GM21360 (cell line): Measurements from ENCODE around the gene YPEL4.
"Not testable (repeated sequence)": the region's sequence is repeated elsewhere in the genome, so short reads cannot be mapped to it uniquely, and the experiment has no call there.

Experiments
- ATAC-seq: cut with Tn5 transposase; IDR thresholded peaks from one replicate; pipeline ENCODE4 v1.9.1; 2021; ENCODE audit warnings: mild to moderate bottlenecking, moderate library complexity; ENCODE audit not compliant: unreplicated experiment

Gene YPEL4, protein sequence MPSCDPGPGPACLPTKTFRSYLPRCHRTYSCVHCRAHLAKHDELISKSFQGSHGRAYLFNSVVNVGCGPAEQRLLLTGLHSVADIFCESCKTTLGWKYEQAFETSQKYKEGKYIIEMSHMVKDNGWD

DNA sequence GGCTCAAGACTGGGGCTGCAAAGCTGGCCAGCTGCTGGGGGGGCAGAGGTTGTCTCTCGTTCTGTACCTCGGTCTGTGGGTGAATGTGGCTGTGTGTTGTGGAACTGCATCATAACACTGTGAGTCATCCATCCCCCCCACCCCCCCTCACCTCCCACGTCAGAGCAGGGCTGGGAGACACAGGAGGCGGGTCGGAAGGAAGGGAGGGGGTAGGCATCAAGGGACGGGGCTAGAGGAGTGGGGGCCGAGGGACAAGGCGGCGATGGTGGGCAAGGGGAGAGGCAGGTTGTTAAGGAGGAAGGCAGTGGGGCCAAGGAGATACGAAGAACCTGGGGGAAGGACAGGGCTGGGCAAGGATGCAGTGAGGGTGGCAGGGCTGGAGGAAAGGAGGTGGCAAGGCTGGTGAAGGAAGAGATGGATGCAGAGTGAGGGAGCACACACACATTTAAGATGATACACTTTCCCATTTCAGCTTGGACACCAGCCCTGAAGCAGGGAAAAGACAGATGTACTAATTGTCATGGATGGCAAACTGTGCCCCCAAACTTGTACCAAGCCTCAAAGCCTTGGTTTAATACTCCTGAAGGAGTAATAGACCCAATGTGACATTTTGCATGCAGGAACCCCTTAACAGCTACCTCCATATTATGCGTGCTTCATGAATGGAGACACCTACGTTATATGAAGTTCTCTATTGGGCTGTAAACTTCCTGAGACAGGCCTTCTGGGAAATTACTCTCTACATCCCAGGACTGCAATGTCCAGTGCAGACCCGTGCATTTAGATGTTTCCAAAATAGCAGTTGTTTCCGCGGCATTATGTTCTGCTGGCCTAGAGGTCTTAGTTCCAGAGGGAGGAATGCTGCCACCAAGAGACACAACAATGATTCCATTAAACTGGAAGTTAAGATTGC lies at the start of gene YPEL4:
Gene YPEL4 (minus strand): TSS at position 87 of the 913 bp plus-strand sequence. CDS start 2,805 bp downstream, outside the sequence.
- ATAC-seq, result no peak

DNA sequence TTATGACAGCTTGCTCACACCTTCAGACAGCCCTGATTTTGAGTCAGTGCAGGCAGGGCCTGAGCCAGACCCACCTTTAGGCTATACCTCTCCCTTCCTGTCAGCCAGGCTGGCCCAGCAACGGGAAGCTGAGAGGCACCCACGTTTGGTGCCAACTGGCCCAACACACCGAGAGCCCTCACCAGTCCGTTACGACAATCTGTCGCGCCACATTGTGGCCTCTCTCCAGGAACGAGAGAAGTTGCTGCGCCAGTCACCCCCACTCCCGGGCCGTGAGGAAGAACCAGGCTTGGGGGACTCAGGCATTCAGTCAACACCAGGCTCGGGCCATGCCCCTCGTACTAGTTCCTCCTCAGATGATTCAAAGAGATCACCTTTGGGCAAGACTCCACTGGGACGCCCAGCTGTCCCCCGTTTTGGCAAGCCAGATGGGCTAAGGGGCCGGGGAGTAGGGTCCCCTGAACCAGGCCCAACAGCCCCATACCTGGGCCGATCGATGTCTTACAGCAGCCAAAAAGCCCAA lies 49.2 kb upstream of the YPEL4 start:
- ATAC-seq, result no peak

DNA sequence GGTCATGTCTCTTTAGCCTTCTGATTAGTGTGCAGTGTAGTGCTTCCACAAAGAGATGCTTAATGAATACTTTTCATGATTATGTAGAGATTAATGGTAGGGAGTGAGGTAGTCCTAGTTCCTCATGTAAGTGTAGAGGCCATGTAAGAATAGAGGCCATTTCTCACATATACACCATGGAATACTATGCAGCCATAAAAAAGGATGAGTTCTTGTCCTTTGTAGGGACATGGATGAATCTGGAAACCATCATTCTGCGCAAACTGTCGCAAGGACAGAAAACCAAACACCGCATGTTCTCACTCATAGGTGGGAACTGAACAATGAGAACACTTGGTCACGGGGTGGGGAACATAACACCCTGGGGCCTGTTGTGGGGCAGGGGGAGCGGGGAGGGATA lies 40.8 kb upstream of the YPEL4 start:
- ATAC-seq, result not testable (repeated sequence)

DNA sequence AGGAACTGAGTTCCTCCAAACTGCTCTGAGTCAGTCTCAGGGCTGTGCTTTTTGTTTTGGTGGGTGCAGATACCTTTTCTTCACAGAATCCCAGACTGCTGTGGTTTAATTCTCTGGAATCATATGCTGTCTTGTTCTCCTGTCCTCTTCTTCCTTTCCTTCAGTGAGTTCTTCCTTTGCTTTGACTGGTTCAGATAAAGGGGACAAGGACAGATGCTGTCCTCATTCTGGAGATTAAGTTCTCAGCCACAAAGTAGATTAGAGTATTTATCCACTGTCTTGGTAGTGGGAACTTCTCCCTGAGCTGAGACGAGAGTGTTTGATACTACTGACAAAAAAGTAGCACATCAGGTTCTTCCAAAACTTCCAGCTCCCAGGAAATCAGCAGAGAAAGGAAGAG lies 31.5 kb upstream of the YPEL4 start:
- no peak for ATAC-seq

DNA sequence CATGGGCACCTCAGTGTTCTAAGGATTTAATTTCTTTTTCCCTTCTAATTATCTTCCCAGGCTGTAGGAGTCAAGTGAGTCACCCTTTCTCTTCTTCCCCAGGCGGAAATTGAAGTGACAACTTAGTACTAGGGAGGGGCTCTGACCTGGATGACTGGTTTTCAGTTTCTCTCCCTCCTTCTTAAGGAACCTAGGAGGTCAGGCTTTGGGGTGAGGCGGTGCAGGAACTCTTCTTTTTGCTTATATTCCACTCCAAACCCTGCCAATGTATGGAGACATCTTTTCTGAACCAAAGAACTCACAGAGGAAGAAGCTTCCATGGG lies 30.8 kb upstream of the YPEL4 start:
- ATAC-seq, result no peak

DNA sequence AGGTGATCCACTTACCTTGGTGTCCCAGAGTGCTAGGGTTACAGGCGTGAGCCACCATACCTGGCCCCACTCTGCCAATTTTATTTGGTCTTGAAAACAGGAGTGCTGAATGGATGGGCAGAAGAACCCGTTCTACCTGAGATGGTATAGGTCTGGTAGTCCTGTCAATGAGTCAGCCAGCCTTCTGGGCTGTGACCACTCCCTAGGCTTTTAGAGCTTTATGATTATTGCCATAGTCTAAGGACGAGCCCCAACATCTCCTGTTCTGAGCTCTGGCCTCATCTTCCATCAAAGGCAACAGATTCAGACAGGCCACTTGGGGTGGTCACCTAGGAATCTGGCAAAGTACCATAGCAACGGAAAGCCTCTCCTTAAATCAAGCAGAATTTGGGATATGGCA lies 29.7 kb upstream of the YPEL4 start:
- ATAC-seq, result no peak

DNA sequence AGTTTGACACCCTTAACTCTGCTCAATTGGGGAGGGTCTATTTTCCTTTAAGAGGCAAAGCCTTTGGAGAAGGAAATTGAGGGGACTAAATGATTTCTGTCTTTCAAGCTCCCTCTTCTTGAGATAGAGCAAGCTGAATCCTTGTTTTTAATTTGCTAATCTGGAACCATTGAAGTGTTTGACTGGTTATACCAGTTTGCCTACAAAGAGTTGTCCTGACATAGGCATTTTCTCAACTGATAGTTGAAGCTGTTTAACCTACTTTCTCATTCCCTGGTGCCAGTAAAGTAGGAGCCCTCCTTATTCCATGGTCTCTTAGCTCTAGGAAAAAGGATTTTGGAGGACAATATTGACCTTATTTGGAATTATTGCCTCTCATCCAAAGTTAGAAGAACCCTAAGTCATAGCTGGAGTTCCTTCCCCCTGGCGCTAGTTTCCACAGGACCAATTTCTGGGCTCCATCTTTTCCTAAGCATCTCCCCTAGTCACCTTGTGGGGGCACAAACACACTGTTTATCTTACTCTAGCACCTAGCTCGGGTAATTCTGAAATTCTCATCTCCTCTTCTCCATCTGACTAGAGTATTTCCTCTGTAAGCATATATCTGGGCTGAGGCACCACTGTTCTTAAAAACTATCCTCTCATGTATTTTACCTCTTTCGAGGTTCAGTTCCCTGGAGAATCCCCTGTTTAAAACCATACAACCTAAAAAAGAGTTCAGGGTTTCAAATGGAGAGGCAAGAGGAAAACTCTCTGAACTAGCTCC lies 25.6 kb upstream of the YPEL4 start:
- no peak for ATAC-seq

DNA sequence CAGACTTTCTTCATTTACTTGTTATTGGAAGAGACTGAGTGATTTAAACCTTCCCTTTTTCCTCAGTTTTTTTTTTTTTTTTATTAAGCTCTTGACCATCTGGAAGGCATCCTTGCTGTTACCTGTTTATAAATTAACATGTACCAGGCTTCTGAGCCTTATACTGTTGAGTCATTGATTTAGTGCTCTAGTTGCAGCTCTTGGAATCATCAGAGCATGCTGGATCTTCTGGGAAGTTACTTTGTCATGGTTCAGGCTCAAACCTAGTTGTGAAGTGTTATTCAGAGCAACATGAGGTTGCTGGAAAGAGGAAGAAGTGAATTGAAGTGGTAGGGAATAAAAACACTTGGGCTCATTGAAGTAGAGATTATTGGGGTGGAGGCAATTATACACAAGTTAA lies 24.5 kb upstream of the YPEL4 start:
- ATAC-seq, result no peak

DNA sequence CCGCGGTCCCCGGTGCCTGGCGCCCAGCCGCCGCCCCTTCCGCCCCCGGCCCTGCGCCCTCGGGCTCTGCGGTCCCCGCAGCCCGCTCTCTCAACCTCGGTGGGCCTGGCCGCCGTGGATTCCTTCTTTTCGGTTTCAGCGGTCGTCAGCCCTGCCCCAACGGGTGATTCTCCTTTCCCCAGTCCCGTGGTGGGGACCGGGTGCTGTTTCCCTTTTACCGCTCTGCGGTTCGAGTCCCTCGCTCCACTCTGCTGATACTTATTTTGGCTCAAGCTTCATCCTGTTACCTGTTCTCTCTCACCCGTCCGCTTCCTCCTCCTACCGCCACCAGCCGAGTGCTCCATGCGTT lies 18.7 kb upstream of the YPEL4 start:
- peak; percentile 7 for ATAC-seq

DNA sequence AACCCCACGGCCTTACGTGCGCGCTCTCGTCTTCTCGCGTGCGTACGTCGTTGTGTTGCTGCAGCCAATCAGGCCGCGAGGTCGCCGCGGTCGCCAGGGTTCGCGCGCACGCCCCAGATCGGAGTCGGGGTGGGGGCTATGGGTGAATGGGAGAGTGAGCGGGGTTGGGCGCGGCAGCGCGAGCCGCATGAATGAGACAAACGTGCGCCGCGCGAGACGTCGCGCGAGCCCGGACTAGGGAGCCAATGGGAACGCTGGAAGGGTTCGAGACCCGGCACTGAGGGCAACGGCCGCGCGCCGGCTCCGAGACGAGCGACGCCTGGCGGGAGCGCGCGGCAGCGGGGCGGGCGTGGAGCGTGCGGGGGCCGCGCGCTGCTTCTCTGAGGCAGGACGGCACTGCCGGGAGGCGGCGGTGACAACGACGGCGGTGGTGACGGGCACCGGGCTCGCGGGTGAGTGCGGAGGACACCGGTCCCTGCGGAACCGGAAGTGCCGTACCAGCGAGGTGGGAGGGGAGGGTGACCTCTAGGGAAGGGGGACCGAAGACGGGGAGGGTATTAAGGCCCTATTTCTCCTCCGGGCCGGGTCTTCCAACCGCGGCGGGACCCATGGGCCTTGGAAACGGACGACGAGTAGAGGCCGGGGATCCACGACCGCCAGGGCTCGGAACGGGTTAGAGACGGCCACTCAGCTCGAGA lies 18.2 kb upstream of the YPEL4 start, which contains the start of gene ZDHHC5:
Gene ZDHHC5 (plus strand): TSS at position 379 of the 698 bp plus-strand sequence. CDS start 4,977 bp downstream, outside the sequence.
- ATAC-seq, result peak; percentile 83

DNA sequence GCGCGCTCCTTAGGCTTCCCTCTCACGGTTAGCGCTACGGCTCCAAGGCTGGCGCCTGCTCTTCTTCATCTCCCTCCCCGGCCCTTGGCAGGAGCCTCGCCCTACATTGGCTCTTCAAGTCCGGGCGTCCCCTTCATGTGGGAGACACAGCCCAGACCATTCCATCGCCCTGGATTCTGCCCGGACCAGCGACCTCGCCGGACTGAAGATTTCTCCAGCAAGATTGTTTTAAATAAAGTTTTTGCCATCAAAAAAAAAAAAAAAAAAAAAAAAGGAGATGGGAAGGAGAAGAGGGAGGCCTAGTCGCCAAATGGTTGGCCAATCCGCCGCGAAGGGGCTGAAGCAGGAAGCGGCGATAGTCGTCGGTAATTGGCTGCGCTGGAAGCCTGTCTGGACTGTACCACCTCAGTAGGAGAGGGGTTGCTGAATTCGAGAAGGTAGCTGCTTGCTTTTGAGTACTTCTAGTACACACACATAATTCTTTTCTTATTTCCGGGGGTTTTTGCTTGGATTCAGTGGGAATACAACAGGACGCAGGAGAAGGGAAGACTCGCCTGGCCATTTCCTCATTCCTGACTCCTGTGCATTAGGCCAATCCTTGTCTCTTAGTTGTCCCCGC lies 17.5 kb upstream of the YPEL4 start:
- peak; percentile 57 for ATAC-seq

DNA sequence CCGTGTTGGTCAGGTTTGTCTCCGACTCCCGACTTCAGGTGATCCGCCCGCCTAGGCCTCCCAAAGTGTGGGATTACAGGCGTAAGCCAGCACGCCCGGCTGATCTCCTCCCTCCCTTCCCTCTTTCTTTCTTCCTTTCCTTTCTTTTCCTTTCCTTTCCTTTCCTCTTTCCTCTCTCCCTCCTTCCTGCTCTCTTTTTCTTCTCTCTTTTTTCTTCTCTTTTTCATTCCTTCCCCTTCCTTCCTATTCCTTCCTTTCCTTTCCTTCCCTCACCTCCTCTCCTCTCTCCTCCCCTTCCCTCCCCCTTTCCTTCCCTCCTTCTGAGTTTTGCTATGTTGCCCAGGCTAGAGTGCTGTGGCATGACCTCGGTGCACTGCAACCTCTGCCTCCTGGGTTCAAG lies 14.3 kb upstream of the YPEL4 start:
- no peak for ATAC-seq

DNA sequence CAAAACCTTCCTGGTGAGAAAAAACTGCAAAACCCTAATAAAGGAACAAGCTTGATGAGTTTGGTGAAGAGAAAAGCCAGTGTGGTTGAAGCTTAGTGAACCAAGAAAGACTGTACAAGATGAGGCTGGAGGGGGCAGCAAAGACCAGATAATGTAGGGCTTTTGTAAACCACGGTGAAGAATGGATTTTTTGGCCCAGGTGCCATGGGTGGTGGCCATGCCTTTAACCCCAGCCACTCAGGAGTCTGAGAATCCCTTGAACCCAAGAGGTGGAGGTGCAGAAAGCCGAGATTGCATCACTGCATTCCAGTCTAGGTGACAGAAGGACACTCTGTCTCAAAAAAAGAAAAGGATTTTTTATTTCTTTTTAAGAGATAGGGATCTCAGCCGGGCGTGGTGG lies 13.2 kb upstream of the YPEL4 start:
- ATAC-seq, result no peak

DNA sequence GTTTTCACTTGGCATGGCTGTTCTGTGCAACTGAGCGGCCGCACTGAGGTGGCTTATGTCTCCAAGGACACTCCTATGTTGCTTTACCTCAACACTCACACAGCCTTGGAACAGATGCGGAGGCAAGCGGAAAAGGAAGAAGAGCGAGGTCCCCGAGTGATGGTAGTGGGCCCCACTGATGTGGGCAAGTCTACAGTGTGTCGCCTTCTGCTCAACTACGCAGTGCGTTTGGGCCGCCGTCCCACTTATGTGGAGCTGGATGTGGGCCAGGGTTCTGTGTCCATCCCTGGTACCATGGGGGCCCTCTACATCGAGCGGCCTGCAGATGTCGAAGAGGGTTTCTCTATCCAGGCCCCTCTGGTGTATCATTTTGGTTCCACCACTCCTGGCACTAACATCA lies 10.0 kb upstream of the YPEL4 start:
- no peak for ATAC-seq

DNA sequence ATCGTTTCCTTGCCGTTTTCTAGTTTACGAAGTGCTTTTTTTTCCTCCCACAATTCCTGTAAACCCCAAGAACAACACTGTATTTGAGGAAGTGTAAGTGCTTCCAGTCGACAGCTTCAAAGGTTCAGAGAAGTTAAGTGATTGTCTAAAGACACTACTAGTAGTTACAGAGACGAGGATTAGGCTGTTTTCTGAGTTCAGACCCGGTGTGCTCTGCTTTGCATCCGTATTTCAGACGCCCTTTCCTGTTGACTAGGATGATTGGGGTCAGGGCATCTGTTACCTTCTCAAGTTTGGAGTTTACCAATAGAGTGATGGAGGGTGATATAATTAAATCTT lies 8.3 kb upstream of the YPEL4 start:
- ATAC-seq, result no peak

DNA sequence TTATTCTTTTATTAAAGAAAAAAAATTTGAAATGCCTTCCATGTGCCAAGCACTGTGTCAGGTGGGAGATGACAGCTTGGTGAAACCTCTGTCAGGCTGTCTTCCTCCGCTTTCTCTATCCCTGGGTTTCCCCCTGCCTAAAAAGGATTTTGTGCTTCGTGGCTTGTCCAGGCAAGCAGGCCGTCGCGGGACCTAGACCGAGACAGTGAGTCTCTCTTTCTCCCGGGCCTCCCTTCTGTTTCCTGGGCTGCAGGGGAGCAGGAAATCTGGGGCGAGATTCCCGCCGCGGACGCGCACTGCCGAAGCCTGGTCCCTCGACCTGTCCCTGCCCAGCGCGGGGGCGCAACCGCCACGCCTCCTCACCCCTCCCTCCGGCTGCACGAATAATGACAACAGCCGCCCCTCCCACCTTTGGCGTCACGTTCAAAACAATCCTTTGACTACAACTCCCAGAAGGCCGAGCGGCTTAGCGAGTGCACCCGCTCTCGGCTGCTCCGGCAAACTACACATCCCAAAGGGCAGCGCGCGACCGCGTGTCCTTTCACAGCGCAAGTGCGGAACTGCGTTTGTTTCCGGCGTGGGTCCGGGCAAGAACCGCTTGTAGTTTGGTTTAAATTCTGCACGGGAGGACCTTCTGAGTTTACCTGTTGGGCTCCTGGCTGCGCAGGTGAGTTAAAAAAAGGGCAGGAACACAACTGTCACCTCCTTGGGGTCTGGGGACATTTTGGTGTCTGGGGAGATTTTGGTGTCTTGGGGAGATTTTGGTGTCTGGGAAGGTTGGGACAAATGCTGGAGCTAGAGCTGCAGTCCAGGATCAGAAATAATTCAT lies 7.7 kb upstream of the YPEL4 start, which contains the start of gene CLP1:
Gene CLP1 (plus strand): TSS at position 569 of the 829 bp plus-strand sequence. CDS start 1,715 bp downstream, outside the sequence.
- ATAC-seq, result peak; percentile 99

DNA sequence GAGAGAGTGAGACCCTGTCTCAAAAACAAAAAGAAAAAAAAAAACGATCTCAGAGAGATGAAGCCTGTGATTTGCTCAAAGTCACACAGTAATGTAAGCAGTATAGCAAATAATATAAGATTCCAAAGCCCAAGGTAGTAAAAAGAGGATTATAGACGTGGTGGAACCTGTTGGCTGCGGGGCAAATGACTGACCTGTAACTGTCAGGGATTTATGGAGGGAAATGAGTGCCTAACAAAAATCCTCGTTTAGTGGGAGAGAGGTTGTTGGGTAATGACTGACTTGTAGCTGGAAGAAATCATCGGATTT lies 7.1 kb upstream of the YPEL4 start:
- ATAC-seq, result no peak

DNA sequence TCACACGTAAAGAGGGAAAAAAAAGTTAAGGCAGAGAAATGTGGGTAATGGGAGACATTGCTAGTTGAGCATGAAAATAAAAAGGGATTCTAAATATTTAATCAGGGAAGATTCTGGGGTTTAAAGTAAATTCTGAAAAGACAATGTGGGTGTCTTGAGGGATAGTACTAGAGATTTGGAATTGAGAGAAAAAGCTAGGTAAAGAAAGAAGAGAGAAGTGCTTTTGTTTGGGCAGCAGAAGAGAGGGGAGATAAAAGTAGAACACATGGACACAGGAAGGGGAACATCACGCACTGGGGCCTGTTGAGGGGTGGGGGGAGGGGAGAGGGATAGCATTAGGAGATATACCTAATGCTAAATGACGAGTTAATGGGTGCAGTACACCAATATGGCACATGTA lies 3.5 kb upstream of the YPEL4 start:
- ATAC-seq, result no peak

DNA sequence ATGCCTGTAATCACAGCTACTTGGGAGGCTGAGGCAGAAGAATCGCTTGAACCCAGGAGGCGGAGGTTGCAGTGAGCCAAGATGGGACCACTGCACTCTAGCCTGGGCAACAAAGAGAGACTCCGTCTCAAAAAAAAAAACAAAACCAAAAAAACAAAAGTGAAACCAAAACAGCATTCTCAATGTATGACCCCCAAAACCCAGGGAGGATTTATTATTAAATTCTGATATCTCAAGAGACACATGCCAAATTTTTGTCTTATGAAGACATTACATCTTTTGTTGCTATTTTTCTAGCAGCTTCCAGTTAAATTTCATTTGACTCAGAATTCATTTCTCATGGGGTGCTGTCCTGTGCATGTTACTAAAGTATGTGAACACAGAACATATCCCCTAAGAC lies 3.0 kb upstream of the YPEL4 start:
- ATAC-seq, result no peak

DNA sequence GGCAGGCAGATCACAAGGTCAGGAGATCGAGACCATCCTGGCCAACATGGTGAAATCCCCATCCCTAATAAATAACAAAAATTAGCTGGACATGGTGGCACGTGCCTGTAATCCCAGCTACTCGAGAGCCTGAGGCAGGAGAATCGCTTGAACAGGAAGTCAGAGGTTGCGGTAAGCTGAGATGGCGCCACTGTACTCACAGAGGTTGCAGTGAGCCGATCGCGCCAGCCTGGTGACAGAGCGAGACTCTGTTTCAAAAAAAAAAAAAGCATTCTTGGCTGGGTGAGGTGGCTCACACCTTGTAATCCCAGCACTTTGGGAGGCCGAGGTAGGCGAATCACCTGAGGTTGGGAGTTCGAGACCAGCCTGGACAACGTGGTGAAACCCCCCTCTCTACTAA lies 2.5 kb upstream of the YPEL4 start:
- not testable (repeated sequence) for ATAC-seq
